ENCODE measurements around the gene IRS1. TPM values are rescaled to one million over a fixed set of nuclear protein-coding genes. Genes with fewer than 3 reads are reported as not detected.

The IRS1 gene
- total and polyA plus RNA-seq, 2 of the 4 experiments (the other 2 are of a cell fraction) = 21.1 to 37.1 TPM

DNA sequence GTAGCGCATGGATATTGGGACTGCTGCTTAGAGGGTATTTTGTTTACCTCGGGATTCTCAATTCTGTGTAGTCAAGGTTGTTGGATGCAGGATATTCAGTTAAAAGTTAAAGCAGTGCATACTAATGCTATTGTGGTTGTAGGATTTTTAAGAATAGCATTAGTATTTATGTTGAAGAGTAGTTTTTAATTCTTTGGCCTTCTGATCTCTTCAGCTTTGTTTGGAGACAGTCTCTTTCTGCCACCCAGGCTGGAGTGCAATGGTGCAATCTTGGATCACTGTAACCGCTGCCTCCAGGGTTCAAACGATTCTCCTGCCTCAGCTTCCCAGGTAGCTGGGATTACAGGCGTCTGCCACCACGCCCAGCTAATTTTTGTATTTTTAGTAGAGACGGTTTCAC lies 37.7 kb upstream of the IRS1 start:
- Histone ChIP-seq H3K4ac (ENCODE audit: low read depth, low read length) (no peak overlapping the region), H2BK20ac (ENCODE audit: low read depth, low read length) (peak overlapping the region; percentile 17; the same call in 1 of the 2 replicates), H4K91ac (ENCODE audit: insufficient read depth, low read depth, low read length) (no peak overlapping the region), H3K56ac (ENCODE audit: extremely low read depth, insufficient read depth, low read length) (no peak overlapping the region), H2BK15ac (ENCODE audit: low read depth, low read length) (no peak overlapping the region), H4K8ac (ENCODE audit: low read depth in 2 of 2, low read length in 2 of 2) (peak overlapping the region in 1 of 2 experiments; percentile 11; a peak in 2 of 4 replicates), H2AK5ac (ENCODE audit: low read depth, low read length) (peak overlapping the region; percentile 72), H4K5ac (ENCODE audit: low read depth, low read length) (no peak overlapping the region), H3K4me2 (ENCODE audit: low read depth, low read length) (peak overlapping the region; percentile 13; the same call in 1 of the 2 replicates), H3K4me3 (ENCODE audit: insufficient read depth, low read depth, low read length) (no peak overlapping the region), H3K23ac (ENCODE audit: low read depth, low read length) (0 out of 2 replicates have a peak overlapping the region, but pooled peaks have one; percentile 28), H3K9me3 (ENCODE audit: control insufficient read depth, insufficient read depth, low read length) (no peaks in the 10 kb centered on the region), H2BK5ac (ENCODE audit: low read depth, low read length, poor library complexity, severe bottlenecking) (peak overlapping the region; percentile 83), H3K4me1 (ENCODE audit: control insufficient read depth, insufficient read depth, low read length) (peaks cover 2% of the 10 kb centered on the region; the same call in 1 of the 2 replicates), H3K27ac (ENCODE audit: insufficient read depth, low read length) (0 out of 2 replicates have a peak overlapping the region, but pooled peaks have one; percentile 10), H2BK120ac (ENCODE audit: low read depth, low read length) (0 out of 2 replicates have a peak overlapping the region, but pooled peaks have one; percentile 7), H3K14ac (replicated peaks; ENCODE audit: low read depth, low read length) (0 out of 2 replicates have a peak overlapping the region, but pooled peaks have one; percentile 37), H3K9me1 (ENCODE audit: insufficient read depth, low read length) (peaks cover 5% of the 10 kb centered on the region; the same call in 1 of the 2 replicates), H3K79me1 (ENCODE audit: low read depth in 1 of 2, low read length in 2 of 2) (peaks cover 27 to 39% of the 10 kb centered on the region in 2 experiments), H3K9ac (ENCODE audit: low read depth, low read length) (no peak overlapping the region), H3K36me3 (ENCODE audit: control insufficient read depth, insufficient read depth, low read length) (0 out of 2 replicates have a peak, but pooled peaks cover 2% of the 10 kb centered on the region), H3K18ac (ENCODE audit: low read depth, low read length) (no peak overlapping the region), H4K20me1 (ENCODE audit: insufficient read depth, low read length) (no peaks in the 10 kb centered on the region), H2AFZ (replicated peaks; ENCODE audit: low read length, poor library complexity) (no peak overlapping the region), H2AK9ac (replicated peaks; ENCODE audit: low read depth, low read length, poor library complexity) (no peak overlapping the region), H3K27me3 (ENCODE audit: control insufficient read depth, insufficient read depth, low read length) (no peaks in the 10 kb centered on the region)
- TF ChIP-seq MAZ (IDR thresholded peaks at IDR 0.05; ENCODE audit: borderline replicate concordance, low read depth, low read length) (no peak), MAFK (IDR thresholded peaks at IDR 0.05; ENCODE audit: low read depth, low read length) (no peak), MXI1 (IDR thresholded peaks at IDR 0.05; ENCODE audit: borderline replicate concordance, low read depth, low read length) (no peak)
- DNase-seq (no peak), ATAC-seq (ENCODE audit: low read depth) (no peak)
- no TSS peak for BruUV-seq (replicated peaks)
- CTCF ChIA-PET = interaction anchor here (0.9 kb wide), 1 partner anchor 20 kb away, joined by 3 read pairs; no protein-coding TSS in a partner anchor
- 100% methylated on average over 2 of the region's 7 CpGs; no CpG with 5 or more reads in 1 of the 2 experiments for WGBS, 2 experiments (ENCODE audit: extremely low coverage in 2 of 2, insufficient read length in 1 of 2)
- dilution Hi-C loops (cut with HindIII; ENCODE audit: low sequenced_read_pairs, unreplicated experiment) = no loop called here
- POLR2A ChIA-PET (ENCODE audit: unreplicated experiment) = no interaction called here
- in situ Hi-C loops (cut with MboI; ENCODE audit: low sequenced_read_pairs) = no loop called here
- intact Hi-C loops (cut with micrococcal nuclease) = loop anchor here (5.0 kb wide), 2 partner anchors 35 to 55 kb away; no protein-coding TSS in a partner anchor

Data from IMR-90 (cell line).